SK-N-SH treated with all-trans-retinoic acid at 6 μM for 48 hours (cell line): ENCODE measurements around the gene PPP2R2C.

Experiments used
- ATAC-seq: fragments of 200-7000 bp; cut with Tn5 transposase; 3 replicates; pipeline ENCODE4 v1.9.1; 2020; ENCODE audit warnings: mild to moderate bottlenecking, moderate library complexity
- ARNTL ChIP-seq: fragments of 450-650 bp; formaldehyde crosslinking; IDR thresholded peaks from 2 replicates; pipeline ENCODE4 v1.5.0; 2020; ENCODE audit warnings: low read depth, mild to moderate bottlenecking, moderate library complexity, borderline replicate concordance
- BACH2 ChIP-seq: fragments of 250-450 bp; sonication (Bioruptor Pico); IDR thresholded peaks from 2 replicates; pipeline ENCODE4 v1.9.0; 2021; ENCODE audit warnings: mild to moderate bottlenecking, borderline replicate concordance
- CREB5 ChIP-seq: fragments of 250-450 bp; sonication (Bioruptor Pico); IDR thresholded peaks from 2 replicates; pipeline ENCODE4 v1.5.1; 2020; ENCODE audit warnings: low read depth, mild to moderate bottlenecking, moderate library complexity
- CSDC2 ChIP-seq: fragments of 250-450 bp; sonication (Bioruptor Pico); IDR thresholded peaks from 2 replicates; pipeline ENCODE4 v1.5.0; 2020; ENCODE audit warnings: mild to moderate bottlenecking, moderate library complexity
- CSRNP3 ChIP-seq: fragments of 250-450 bp; sonication (Bioruptor Pico); IDR thresholded peaks from 2 replicates; pipeline ENCODE4 v1.5.1; 2021; ENCODE audit warnings: mild to moderate bottlenecking, moderate library complexity
- ESRRG ChIP-seq: fragments of 250-450 bp; sonication (Bioruptor Pico); IDR thresholded peaks from 2 replicates; pipeline ENCODE4 v1.6.1; 2021; ENCODE audit warnings: mild to moderate bottlenecking
- GLIS3 ChIP-seq: fragments of 250-450 bp; sonication (Bioruptor Pico); IDR thresholded peaks from 2 replicates; pipeline ENCODE4 v1.5.0; 2020; ENCODE audit warnings: mild to moderate bottlenecking, moderate library complexity
- OSR1 ChIP-seq: fragments of 250-450 bp; sonication (Bioruptor Pico); IDR thresholded peaks from 2 replicates; pipeline ENCODE4 v1.8.0; 2022; ENCODE audit warnings: moderate library complexity, mild to moderate bottlenecking, inconsistent platforms
- POU6F1 ChIP-seq: fragments of 250-450 bp; sonication (Bioruptor Pico); IDR thresholded peaks from 2 replicates; pipeline ENCODE4 v1.8.0; 2021; ENCODE audit warnings: low read depth, mild to moderate bottlenecking, moderate library complexity, borderline replicate concordance
- PPARA ChIP-seq: fragments of 250-450 bp; sonication (Bioruptor Pico); IDR thresholded peaks from 2 replicates; pipeline ENCODE4 v1.5.0; 2020; ENCODE audit warnings: mild to moderate bottlenecking, borderline replicate concordance
- RARB ChIP-seq: fragments of 250-450 bp; sonication (Bioruptor Pico); IDR thresholded peaks from 2 replicates; pipeline ENCODE4 v1.8.0; 2021; ENCODE audit warnings: mild to moderate bottlenecking, moderate library complexity
- SNAI2 ChIP-seq: fragments of 250-450 bp; sonication (Bioruptor Pico); IDR thresholded peaks from 2 replicates; pipeline ENCODE4 v1.5.0; 2020; ENCODE audit warnings: mild to moderate bottlenecking, moderate library complexity
- TCF4 ChIP-seq: fragments of 250-450 bp; sonication (Bioruptor Pico); IDR thresholded peaks from 2 replicates; pipeline ENCODE4 v1.8.0; 2021; ENCODE audit warnings: mild to moderate bottlenecking, moderate library complexity, borderline replicate concordance
- TOX ChIP-seq: fragments of 250-450 bp; sonication (Bioruptor Pico); IDR thresholded peaks from 2 replicates; pipeline ENCODE4 v1.8.0; 2021; ENCODE audit warnings: mild to moderate bottlenecking, moderate library complexity, borderline replicate concordance
- TSHZ2 ChIP-seq: fragments of 250-450 bp; sonication (Bioruptor Pico); IDR thresholded peaks from 2 replicates; pipeline ENCODE4 v1.5.0; 2020; ENCODE audit warnings: mild to moderate bottlenecking, moderate library complexity
- ZC3H10 ChIP-seq: fragments of 250-450 bp; sonication (Bioruptor Pico); IDR thresholded peaks from 2 replicates; pipeline ENCODE4 v1.5.1; 2021; ENCODE audit warnings: mild to moderate bottlenecking, moderate library complexity
- ZFP3 ChIP-seq: fragments of 250-450 bp; sonication (Bioruptor Pico); IDR thresholded peaks from 2 replicates; pipeline ENCODE4 v1.5.0; 2020; ENCODE audit warnings: mild to moderate bottlenecking, moderate library complexity
- ZFP30 ChIP-seq: fragments of 450-650 bp; formaldehyde crosslinking; IDR thresholded peaks from 2 replicates; pipeline ENCODE4 v1.5.0; 2022; ENCODE audit warnings: mild to moderate bottlenecking, moderate library complexity
- ZNF565 ChIP-seq: fragments of 450-650 bp; formaldehyde crosslinking; conservative IDR thresholded peaks from 2 replicates; pipeline ENCODE4 v1.5.0; 2020; ENCODE audit warnings: low read depth, mild to moderate bottlenecking, moderate library complexity
- ZNF8 ChIP-seq: fragments of 450-650 bp; formaldehyde crosslinking; IDR thresholded peaks from 2 replicates; pipeline ENCODE4 v1.5.0; 2020; ENCODE audit warnings: mild to moderate bottlenecking, moderate library complexity
- TF ChIP-seq, protein P1 (sequence below): fragments of 250-450 bp; sonication (Bioruptor Pico); IDR thresholded peaks from 2 replicates; pipeline ENCODE4 v1.8.0; 2020; ENCODE audit warnings: mild to moderate bottlenecking, moderate library complexity, borderline replicate concordance

Gene PPP2R2C

GRCh38 chr4:6321361-6321760, 151.1 kb downstream of the PPP2R2C start:
- no peak for TF ChIP-seq SNAI2 (CRISPR knock-in tag)
- TF ChIP-seq TOX: no peak
- no peak for TF ChIP-seq CSRNP3 (CRISPR knock-in tag)
- no peak for TF ChIP-seq ARNTL (CRISPR knock-in tag)
- TF ChIP-seq OSR1 (CRISPR knock-in tag): no peak
- no peak for TF ChIP-seq ZC3H10 (CRISPR knock-in tag)
- no peak for TF ChIP-seq PPARA (CRISPR knock-in tag)
- TF ChIP-seq ZNF565: no peak
- no peak for TF ChIP-seq ZNF8 (CRISPR knock-in tag)
- no peak for TF ChIP-seq RARB (CRISPR knock-in tag)
- no peak for TF ChIP-seq ZFP30 (CRISPR knock-in tag)
- no peak for TF ChIP-seq GLIS3 (CRISPR knock-in tag)
- TF ChIP-seq CSDC2 (CRISPR knock-in tag): no peak
- no peak for TF ChIP-seq BACH2 (CRISPR knock-in tag)
- no peak for TF ChIP-seq ESRRG (CRISPR knock-in tag)
- no peak for TF ChIP-seq ZFP3 (CRISPR knock-in tag)
- ATAC-seq: no peak

DNA sequence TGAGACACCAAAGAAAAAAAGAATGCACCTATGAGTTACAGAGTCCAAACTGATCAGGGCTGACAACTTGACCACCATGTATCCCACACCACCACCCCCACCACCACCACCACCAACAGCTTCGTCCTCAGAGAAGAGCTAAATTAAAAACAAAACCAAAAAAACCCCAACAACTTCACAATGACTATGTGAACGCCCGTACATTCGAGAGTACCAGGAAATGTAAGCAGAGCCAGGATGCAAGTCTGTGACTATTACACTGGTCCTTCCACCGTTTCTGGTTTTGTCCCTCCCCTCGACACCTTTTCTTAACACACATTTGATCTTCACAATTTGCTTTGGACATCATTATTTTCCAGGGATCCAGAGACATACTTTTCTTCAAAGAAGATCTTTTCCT, 151.8 kb downstream of the PPP2R2C start:
- no peak for ATAC-seq

More for the DNA sequence above, 151.8 kb downstream of the PPP2R2C start:
- no peak for TF ChIP-seq ZNF565
- TF ChIP-seq SNAI2 (CRISPR knock-in tag): no peak
- TF ChIP-seq CSDC2 (CRISPR knock-in tag): no peak
- TF ChIP-seq ESRRG (CRISPR knock-in tag): no peak
- TF ChIP-seq BACH2 (CRISPR knock-in tag): no peak
- no peak for TF ChIP-seq ZFP30 (CRISPR knock-in tag)
- TF ChIP-seq ZFP3 (CRISPR knock-in tag): no peak
- TF ChIP-seq, protein P1, sequence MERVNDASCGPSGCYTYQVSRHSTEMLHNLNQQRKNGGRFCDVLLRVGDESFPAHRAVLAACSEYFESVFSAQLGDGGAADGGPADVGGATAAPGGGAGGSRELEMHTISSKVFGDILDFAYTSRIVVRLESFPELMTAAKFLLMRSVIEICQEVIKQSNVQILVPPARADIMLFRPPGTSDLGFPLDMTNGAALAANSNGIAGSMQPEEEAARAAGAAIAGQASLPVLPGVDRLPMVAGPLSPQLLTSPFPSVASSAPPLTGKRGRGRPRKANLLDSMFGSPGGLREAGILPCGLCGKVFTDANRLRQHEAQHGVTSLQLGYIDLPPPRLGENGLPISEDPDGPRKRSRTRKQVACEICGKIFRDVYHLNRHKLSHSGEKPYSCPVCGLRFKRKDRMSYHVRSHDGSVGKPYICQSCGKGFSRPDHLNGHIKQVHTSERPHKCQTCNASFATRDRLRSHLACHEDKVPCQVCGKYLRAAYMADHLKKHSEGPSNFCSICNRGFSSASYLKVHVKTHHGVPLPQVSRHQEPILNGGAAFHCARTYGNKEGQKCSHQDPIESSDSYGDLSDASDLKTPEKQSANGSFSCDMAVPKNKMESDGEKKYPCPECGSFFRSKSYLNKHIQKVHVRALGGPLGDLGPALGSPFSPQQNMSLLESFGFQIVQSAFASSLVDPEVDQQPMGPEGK (CRISPR knock-in tag): no peak
- TF ChIP-seq PPARA (CRISPR knock-in tag): no peak
- no peak for TF ChIP-seq TCF4 (CRISPR knock-in tag)
- TF ChIP-seq TOX: no peak
- no peak for TF ChIP-seq GLIS3 (CRISPR knock-in tag)
- TF ChIP-seq ARNTL (CRISPR knock-in tag): no peak
- no peak for TF ChIP-seq TSHZ2 (CRISPR knock-in tag)
- no peak for TF ChIP-seq POU6F1 (CRISPR knock-in tag)
- TF ChIP-seq CREB5 (CRISPR knock-in tag): no peak
- no peak for TF ChIP-seq RARB (CRISPR knock-in tag)
- no peak for TF ChIP-seq CSRNP3 (CRISPR knock-in tag)
- no peak for TF ChIP-seq ZNF8 (CRISPR knock-in tag)
- TF ChIP-seq, all 23 proteins: peak for 0
